GM13976 (cell line): Measurements from ENCODE around the gene METRN.
A peak's percentile ranks its signal among the peaks of the same experiment; 100 is the strongest.

ENCODE experiments used
- DNase-seq: peaks from one replicate; pipeline ENCODE4 v3.0.0; 2012; ENCODE audit warnings: low spot score
- CTCF ChIP-seq: IDR thresholded peaks from 2 replicates; pipeline ENCODE4 v1.5.1; 2012; ENCODE audit warnings: borderline replicate concordance, mild to moderate bottlenecking; ENCODE audit not compliant: insufficient read depth; ENCODE audit errors: extremely low read depth, missing control alignments, control extremely low read depth
- in situ Hi-C: fragments of 300-500 bp; cut with MboI; formaldehyde crosslinking; loops from one replicate; pipeline ENCODE4 v1.12.0; 2022; ENCODE audit warnings: low sequenced_read_pairs, mixed read lengths, inconsistent platforms; ENCODE audit not compliant: unreplicated experiment

The METRN gene

DNA sequence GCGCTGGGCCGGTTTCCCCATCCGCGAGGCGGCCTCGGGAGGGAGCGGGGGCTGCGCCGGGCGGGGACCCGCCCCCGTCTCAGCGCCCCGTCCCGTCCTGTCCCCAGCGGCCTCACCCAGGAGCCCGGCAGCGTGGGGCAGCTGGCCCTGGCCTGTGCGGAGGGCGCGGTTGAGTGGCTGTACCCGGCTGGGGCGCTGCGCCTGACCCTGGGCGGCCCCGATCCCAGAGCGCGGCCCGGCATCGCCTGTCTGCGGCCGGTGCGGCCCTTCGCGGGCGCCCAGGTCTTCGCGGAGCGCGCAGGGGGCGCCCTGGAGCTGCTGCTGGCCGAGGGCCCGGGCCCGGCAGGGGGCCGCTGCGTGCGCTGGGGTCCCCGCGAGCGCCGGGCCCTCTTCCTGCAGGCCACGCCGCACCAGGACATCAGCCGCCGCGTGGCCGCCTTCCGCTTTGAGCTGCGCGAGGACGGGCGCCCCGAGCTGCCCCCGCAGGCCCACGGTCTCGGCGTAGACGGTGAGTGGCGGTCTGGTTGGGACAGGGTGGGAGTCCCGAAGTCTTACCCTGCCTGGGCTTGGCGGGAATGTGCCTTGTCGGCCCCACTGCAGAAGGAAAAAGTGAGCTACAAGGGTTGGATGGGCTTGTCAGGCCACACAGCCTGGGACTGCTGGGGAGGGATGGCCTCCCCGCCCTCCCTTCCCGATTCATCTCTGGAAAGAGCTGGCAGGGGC is 720 bp downstream of the METRN start:
- peak; percentile 63 for DNase-seq

GRCh38 chr16:716200-716568 is 1.3 kb downstream of the METRN start:
- no peak for DNase-seq
- in situ Hi-C loops = no loop called here
- no peak for TF ChIP-seq CTCF

More for the DNA sequence above, 720 bp downstream of the METRN start:
- peak; percentile 33 for TF ChIP-seq CTCF
- in situ Hi-C loops = no loop called here

DNA sequence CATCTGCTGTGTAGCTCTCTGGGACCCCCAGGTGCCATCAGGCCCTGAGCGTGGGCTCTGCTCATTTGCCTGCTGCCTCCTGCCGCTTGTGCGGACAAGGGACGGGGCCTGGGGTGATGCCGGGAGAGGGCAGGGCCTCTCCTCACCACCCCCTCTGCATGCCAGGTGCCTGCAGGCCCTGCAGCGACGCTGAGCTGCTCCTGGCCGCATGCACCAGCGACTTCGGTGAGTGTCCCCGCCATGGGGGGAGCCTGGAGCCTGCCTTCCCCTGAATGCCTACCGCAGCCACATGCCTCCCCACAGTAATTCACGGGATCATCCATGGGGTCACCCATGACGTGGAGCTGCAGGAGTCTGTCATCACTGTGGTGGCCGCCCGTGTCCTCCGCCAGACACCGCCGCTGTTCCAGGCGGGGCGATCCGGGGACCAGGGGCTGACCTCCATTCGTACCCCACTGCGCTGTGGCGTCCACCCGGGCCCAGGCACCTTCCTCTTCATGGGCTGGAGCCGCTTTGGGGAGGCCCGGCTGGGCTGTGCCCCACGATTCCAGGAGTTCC is 1.9 kb downstream of the METRN start:
- no peak for TF ChIP-seq CTCF
- in situ Hi-C loops = no loop called here
- no peak for DNase-seq

GRCh38 chr16:717450-718245 is 2.7 kb downstream of the METRN start:
- TF ChIP-seq CTCF = no peak
- in situ Hi-C loops = no loop called here
- DNase-seq = no peak

- no peak for DNase-seq
- no peak for TF ChIP-seq CTCF
- in situ Hi-C loops = no loop called here
These were observed 3.5 kb downstream of the METRN start for GRCh38 chr16:718389-718788.

DNA sequence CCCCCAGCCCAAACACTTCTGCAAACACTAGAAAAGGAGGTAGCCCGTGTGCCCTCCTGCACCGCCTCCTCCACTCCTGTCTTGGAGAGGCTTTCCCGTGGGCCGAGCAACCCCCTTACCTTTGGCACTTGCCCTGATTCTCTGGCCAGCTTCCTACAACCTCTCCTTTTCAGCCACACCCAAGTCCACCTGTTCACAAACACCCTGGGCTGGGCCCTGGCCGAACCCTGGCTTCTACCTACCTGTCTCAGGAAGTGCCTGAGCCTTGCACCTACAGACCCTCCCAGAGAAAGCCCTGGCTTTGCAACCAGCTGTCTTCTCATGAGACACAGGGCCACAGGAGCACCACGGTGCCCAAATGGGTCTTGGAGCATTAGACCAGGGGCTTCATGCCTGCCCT is 4.0 kb downstream of the METRN start:
- no peak for TF ChIP-seq CTCF
- DNase-seq = no peak
- in situ Hi-C loops = no loop called here
